Ectodermal cell (in vitro differentiated cells): ENCODE results near the gene OSBPL7.

Experiments
- H3K27ac ChIP-seq: 2 replicates; pipeline ENCODE4 v1.7.0; 2013; ENCODE audit warnings: mild to moderate bottlenecking, low read depth, low read length; ENCODE audit not compliant: insufficient read depth, poor library complexity, severe bottlenecking
- H3K27me3 ChIP-seq: 2 replicates; pipeline ENCODE4 v1.7.0; 2013; ENCODE audit warnings: mild to moderate bottlenecking, low read length; ENCODE audit not compliant: insufficient read depth, control insufficient read depth, poor library complexity, severe bottlenecking
- H3K36me3 ChIP-seq: one replicate; pipeline ENCODE4 v1.7.0; 2013; ENCODE audit warnings: low read length; ENCODE audit not compliant: control insufficient read depth, insufficient read depth
- H3K4me1 ChIP-seq: one replicate; pipeline ENCODE4 v1.7.0; 2013; ENCODE audit warnings: low read length; ENCODE audit not compliant: control insufficient read depth, insufficient read depth
- H3K4me3 ChIP-seq: 2 replicates; pipeline ENCODE4 v1.7.0; 2013; ENCODE audit warnings: low read depth, low read length, control low read depth; ENCODE audit not compliant: insufficient read depth
- H3K9me3 ChIP-seq: 2 replicates; pipeline ENCODE4 v1.7.0; 2013; ENCODE audit warnings: mild to moderate bottlenecking, low read length, moderate library complexity; ENCODE audit not compliant: control insufficient read depth
- WGBS, 2 experiments: methylation state at CpG; one replicate each; pipeline ENCODE4 v1.1.7; 2013; ENCODE audit warnings: missing lambda C conversion rate in 2 of 2; 5-methylcytosine and 5-hydroxymethylcytosine counted together

Gene OSBPL7

DNA sequence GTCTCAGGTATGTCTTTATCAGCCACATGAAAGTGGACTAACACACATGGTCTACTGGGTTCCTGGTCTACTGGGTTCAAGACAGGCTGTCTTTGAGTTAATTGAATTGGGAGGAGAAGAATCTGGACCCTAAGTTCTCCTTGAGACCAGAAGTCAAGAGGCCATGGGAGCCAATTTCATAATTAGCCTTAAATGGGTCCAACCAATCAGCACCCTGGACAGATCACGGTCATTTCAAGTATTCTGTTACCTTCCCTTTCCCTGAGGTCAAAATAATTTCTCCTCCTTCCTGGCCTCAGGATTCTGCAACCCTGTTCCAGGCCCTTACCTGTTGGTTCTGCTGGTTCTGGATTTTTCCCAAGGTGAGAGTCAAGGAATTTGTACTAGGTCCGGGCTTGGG, 23.8 kb downstream of the OSBPL7 start:
- H3K27me3 ChIP-seq = peaks cover 34% of the 10 kb centered on the region
- no peaks in the 10 kb centered on the region for H3K9me3 ChIP-seq
- WGBS, 2 experiments = 57 to 66% methylated on average over 2 of the region's 2 CpGs
- no peaks in the 10 kb centered on the region for H3K4me1 ChIP-seq
- H3K4me3 ChIP-seq = no peak overlapping the region
- H3K27ac ChIP-seq = no peak overlapping the region
- no peaks in the 10 kb centered on the region for H3K36me3 ChIP-seq

DNA sequence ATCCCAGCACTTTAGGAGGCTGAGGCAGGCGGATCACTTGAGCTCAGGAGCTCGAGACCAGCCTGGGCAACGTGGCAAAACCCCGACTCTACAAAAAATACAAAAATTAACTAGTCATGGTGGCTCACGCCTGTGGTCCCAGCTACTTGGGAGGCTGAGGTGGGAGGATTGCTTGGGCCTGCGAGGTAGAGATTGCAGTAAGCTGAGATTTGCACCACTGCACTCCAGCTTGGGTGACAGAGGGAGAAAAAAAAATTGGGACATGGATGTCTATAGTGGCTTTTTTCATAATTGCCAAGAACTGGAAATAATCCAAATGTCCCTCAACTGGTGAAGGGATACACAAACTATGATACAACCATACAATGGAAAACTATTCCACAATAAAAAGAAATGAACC, 28.6 kb downstream of the OSBPL7 start:
- H3K27ac ChIP-seq = no peak overlapping the region
- peaks cover 78% of the 10 kb centered on the region for H3K27me3 ChIP-seq
- no peaks in the 10 kb centered on the region for H3K9me3 ChIP-seq
- WGBS, 2 experiments = 64 to 66% methylated on average over 6 of the region's 6 CpGs
- H3K4me3 ChIP-seq = no peak overlapping the region
- H3K4me1 ChIP-seq = no peaks in the 10 kb centered on the region
- H3K36me3 ChIP-seq = no peaks in the 10 kb centered on the region

DNA sequence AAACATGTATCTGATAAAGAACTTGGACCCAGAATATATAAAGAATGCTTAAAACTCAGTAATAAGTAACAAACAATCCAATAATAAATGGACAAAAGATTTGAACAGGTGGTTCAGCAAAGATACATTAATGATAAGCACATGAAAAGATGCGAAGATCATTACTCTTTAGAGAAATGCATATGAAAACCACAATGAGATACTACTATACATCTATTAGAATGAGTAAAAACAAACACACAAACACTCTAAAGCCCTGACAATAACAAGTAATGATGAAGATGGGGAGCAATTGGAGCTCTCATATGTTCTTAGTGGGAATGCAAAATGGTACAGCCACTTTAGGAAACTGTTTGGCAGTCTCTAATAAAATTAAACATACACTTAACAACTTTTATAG, 29.1 kb downstream of the OSBPL7 start:
- no peaks in the 10 kb centered on the region for H3K4me1 ChIP-seq
- H3K4me3 ChIP-seq = no peak overlapping the region
- H3K9me3 ChIP-seq = no peaks in the 10 kb centered on the region
- no peak overlapping the region for H3K27ac ChIP-seq
- 50 to 83% methylated on average over 1 of the region's 1 CpG for WGBS, 2 experiments
- peaks cover 84% of the 10 kb centered on the region for H3K27me3 ChIP-seq
- H3K36me3 ChIP-seq = no peaks in the 10 kb centered on the region

DNA sequence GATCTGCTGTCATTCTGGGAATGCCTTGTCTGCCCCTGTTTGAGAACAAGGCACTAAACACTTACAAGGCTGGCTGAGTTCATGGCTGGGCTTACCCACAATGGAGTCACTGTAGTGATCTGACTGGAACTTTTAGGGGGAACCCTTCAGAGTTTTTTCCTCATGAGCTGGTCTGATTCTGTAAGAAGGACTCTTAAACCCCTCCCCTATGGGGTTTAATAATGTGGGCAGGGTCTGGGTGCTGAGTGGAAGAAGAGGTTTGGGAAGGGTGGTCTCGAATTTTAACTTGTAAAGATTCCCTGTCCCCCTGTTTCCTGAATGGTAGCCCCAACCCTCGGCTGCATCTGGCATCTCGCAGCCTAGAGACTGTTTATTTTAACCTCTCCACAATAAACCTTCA, 30.6 kb downstream of the OSBPL7 start:
- H3K36me3 ChIP-seq = no peaks in the 10 kb centered on the region
- 67 to 76% methylated on average over 2 to 3 of the region's 3 CpGs for WGBS, 2 experiments
- H3K4me3 ChIP-seq = no peak overlapping the region
- H3K4me1 ChIP-seq = no peaks in the 10 kb centered on the region
- H3K9me3 ChIP-seq = no peaks in the 10 kb centered on the region
- peaks cover 87% of the 10 kb centered on the region for H3K27me3 ChIP-seq
- H3K27ac ChIP-seq = no peak overlapping the region

DNA sequence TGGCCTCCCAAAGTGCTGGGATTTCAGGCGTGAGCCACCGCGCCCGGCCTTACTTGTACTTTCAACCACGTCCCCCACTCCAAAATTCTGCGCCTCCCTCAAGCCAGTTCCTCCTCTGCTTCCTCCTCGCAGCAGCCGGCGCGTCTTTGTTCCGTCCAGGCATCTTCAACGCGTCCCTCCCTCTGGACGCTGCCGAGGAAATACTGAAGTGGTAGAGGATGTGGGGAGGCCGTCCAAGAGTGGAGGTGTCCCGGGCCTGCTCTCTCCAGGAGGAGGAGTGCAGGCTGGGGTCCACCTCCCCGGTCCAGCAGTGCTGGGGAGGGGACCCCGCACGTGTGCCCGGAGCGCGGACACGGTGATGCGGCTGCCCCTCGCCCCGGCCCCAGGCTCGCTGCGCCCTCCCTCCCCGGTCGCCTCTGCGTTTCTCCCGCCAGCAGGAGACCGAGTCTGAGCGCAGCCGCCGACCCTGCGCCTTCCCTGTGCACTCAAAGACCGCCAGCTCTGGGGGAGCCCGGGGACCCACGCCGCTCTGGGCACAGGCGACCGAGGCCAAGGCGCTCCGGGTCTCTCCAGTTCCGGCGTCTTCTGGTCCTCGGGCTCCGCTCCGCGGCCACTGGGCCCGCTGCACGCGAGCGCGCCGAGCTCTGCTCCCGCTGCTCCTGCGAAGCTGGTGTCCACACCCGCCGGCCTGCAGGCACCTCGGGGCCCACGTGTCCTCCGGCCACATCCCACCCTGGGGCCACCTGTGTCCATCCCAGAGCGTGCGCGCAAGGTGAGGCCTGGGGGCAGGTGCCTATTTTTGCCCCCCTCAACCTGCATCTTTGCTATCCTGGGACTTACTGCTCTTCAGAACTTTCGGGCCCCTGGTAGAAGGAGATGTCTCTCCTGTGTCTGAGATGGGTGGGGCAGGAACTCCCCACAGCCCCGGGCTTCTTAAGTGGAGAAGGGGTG, 31.7 kb downstream of the OSBPL7 start:
- 2% methylated on average over 70 of the region's 70 CpGs for WGBS, 2 experiments
- Histone ChIP-seq H3K4me1 (no peaks in the 10 kb centered on the region), H3K36me3 (no peaks in the 10 kb centered on the region), H3K9me3 (no peaks in the 10 kb centered on the region), H3K4me3 (peak overlapping the region; percentile 39), H3K27ac (no peak overlapping the region), H3K27me3 (peaks cover 81% of the 10 kb centered on the region)

DNA sequence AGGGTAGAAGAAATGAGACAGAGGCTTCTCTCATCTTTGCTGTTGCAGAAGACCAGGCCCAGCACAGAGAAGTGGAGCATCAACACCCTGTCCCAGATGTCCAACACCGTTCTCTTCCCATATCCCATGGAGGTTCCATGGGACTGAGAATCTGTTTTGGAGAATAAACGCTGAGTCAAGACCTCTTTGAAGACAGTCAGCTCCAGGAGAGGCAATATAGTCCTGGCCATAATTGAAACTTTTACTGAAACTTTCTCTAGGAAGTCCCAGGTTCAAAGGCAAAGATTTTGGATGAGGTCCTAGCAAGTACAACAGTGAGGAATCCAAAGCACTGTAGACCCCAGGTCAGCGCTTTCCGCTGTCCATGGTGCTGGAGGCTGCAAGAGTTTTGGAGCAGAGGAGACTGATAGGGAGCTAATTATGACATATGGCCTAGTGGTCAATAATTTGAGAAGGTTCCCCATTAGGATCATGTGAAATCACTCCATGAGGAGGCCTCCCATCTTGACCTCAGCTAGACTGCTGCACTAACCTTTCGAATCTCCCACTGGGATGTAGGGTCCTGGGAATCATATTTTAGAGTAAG, 36.0 kb downstream of the OSBPL7 start:
- no peak overlapping the region for H3K4me3 ChIP-seq
- H3K27ac ChIP-seq = no peak overlapping the region
- peaks cover 52% of the 10 kb centered on the region for H3K27me3 ChIP-seq
- WGBS, 2 experiments = 40 to 44% methylated on average over 5 of the region's 5 CpGs
- no peaks in the 10 kb centered on the region for H3K9me3 ChIP-seq
- no peaks in the 10 kb centered on the region for H3K4me1 ChIP-seq
- H3K36me3 ChIP-seq = no peaks in the 10 kb centered on the region

DNA sequence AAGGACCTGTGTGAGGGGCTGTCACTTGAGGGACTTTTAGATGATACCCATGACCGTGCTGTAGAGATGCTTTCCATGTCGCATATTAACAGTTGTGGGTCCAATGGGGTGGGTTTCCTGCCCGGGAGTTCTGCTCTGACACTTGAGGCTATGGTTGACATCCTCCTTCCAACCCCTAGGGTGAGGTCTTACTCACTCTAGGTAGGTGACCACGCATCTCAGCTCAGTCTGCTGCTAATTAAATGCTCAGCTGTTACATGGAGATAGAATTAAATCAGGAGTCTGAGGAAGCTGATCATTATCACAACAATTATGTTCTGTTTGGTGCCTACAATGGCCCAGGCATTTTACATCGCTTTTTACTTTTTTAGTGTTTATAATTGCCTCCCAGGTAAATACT, 40.2 kb downstream of the OSBPL7 start:
- H3K4me3 ChIP-seq = no peak overlapping the region
- peaks cover 36% of the 10 kb centered on the region for H3K27me3 ChIP-seq
- no peaks in the 10 kb centered on the region for H3K9me3 ChIP-seq
- H3K4me1 ChIP-seq = no peaks in the 10 kb centered on the region
- no peaks in the 10 kb centered on the region for H3K36me3 ChIP-seq
- no peak overlapping the region for H3K27ac ChIP-seq
- 69 to 71% methylated on average over 4 to 5 of the region's 5 CpGs for WGBS, 2 experiments

DNA sequence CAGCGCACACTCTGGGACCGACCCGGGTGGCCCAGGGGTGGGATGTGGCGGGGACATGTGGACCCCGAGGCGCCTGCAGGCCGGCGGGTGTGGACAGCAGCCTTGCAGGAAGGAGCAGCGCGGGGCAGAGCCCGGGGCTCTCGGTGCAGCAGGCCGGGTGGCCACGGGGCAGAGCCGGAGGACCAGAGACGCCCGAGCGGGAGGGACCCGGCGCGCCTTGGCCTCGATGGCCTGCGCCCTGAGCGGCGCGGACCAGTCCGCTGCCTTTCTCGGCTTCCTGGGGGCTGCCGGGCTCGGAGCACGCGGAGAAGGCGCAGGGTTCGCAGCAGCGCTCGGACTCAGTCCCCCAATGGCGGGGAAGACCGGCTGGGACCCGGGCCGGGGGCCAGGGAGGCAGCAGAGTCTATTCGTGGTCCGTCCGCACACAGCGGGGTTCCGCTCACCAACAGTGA, 43.4 kb downstream of the OSBPL7 start:
- 78 to 81% methylated on average over 45 of the region's 45 CpGs for WGBS, 2 experiments
- Histone ChIP-seq H3K9me3 (no peaks in the 10 kb centered on the region), H3K27me3 (peaks cover 47% of the 10 kb centered on the region), H3K27ac (no peak overlapping the region), H3K4me1 (no peaks in the 10 kb centered on the region), H3K4me3 (no peak overlapping the region), H3K36me3 (no peaks in the 10 kb centered on the region)

DNA sequence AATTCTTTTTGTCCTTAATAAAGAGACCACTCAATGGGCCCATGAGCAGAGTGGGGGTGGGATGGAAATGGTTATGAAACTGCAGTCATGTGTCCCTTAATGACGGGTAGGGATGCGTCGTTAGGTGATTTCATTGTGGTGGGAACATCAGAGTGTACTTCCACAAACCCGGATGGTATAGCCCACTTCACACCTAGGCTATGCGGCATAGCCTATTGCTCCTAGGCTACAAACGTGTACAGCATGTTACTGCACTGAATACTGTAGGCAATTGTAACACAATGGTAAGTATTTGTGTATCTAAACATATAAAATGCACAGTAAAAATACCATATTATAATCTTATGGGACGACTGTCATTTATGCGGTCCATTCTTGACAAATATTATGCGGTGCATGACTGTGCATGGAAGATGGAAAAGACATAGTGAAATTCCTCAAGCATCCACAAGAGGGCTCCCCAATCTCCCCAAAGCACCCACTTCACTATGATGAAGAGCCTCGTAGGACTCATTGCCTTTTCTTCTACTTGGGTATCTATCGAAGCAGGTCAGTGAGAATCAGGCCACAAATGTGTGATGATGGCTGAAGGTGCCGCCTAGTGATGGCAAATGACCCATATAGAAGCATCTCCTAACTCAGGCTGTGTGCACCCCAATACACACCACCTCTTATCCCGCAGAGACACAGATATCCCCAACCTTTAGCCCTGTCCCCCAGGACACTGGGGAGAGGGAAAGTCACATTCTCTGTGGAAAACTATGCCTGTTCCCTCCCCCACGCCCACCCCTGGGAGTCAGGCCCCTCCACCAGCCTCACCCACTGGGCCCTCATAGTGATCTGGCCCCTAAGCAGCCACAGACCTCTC, 45.0 kb downstream of the OSBPL7 start:
- 41 to 44% methylated on average over 14 of the region's 14 CpGs for WGBS, 2 experiments
- peaks cover 39% of the 10 kb centered on the region for H3K27me3 ChIP-seq
- H3K9me3 ChIP-seq = no peaks in the 10 kb centered on the region
- no peak overlapping the region for H3K4me3 ChIP-seq
- H3K27ac ChIP-seq = no peak overlapping the region
- no peaks in the 10 kb centered on the region for H3K4me1 ChIP-seq
- no peaks in the 10 kb centered on the region for H3K36me3 ChIP-seq
